Stomach (tissue), 4 donors: Measurements from ENCODE around the gene PPP2R3A.

Experiments
- CTCF ChIP-seq, 7 experiments: fragments of 450-650 bp in 4 of 7; fragments of 200-600 bp in 3 of 7; sonication (generic) in 3 of 7; IDR thresholded peaks; one replicate each; pipeline ENCODE4 v1.5.1; 2016 to 2019; ENCODE audit warnings: antibody characterized with exemption in 7 of 7, control low read depth in 2 of 7, mild to moderate bottlenecking in 1 of 7
- POLR2AphosphoS5 ChIP-seq, 3 donors: sonication (generic); formaldehyde crosslinking; IDR thresholded peaks; one replicate each; pipeline ENCODE4 v1.6.1; 2016; ENCODE audit warnings: antibody characterized with exemption in 3 of 3

GRCh38 chr3:136146981-136147729, 181.6 kb downstream of the PPP2R3A start:
- no peak for TF ChIP-seq CTCF (IDR thresholded peaks at IDR 0.05)
- no peak for TF ChIP-seq POLR2AphosphoS5 (IDR thresholded peaks at IDR 0.05)
